Stimulated activated CD8-positive, alpha-beta memory T cell treated with anti-CD3 and anti-CD28 coated beads, Interleukin-4, amount 100 ng/mL, for 1 hour (primary cell): ENCODE measurements around the gene LCP1.

ENCODE experiments used
- DNase-seq, 2 donors: peaks; one replicate each; pipeline ENCODE4 v3.0.0-alpha.2; 2020; ENCODE audit warnings: low read depth in 2 of 2, low spot score in 1 of 2

Gene LCP1

DNA sequence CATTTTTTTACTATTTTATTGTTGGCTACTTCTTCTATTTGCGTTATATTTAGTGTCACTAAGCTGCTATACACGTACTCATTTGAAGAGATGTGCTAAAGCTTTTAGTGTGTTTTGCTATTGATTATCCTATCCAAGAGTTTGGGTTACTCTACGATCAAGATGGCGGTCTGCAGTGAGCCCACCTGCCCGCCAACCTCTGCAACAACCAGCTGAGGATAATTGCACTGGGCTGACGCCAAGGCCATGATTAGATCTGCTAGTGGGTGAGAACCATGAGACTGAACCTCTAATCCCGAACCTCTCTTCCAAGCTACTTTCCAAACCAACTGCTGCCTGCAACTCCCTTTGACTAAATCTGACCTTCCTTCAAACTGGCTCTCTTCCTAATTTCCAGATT, 78.9 kb downstream of the LCP1 start:
- DNase-seq = no peak

DNA sequence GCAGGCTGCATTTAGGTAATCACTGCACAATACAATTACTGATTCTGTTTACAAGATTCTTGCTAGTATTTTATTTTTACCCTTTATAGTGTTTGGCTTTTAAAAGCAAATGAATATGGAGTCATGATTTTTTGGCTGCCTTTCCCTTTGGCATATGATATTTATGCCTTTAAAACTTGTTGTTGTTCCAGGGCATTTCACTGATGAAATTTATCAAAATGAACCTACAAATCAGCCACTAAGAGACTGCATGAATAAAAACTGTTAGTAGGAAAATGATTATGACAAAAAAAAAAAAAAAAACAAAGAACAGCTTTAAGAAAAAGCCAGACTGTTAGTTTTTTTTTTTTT, 79.7 kb downstream of the LCP1 start:
- DNase-seq = no peak

DNA sequence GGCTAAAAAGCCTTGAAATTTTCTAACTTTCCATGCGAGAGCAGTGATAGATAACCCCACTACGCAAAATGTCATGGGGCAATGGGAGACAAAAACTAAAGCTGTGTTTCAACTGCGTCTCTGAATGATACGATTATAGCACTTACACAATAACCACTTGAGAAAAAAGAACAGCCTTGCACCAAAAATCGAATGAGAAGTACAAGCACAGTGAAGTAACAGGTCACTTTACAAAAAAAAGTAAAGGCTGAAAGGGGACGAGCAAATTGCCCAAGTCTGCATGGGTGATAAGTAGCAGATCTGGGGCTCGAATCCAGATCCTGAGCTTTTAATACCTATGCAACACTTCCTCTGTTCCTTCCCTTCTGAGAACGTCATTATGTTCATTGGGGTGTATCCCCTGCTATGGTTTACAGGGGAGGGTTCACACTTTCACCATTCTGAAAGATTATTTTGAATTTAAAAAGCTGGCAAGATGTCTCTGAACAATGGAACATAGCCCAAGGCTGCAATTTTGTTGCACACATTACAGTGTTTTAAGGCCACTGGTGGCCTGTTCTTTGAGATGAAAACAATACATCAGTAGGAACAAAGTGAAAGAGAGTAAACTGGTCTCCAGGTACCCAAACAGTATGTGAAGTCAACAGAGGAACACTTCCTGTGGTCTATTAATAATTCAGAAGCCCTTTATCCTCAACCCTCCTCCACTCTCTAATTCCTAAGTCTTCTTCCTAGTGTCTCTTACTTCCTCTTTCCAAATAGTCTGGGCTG, 80.3 kb downstream of the LCP1 start:
- DNase-seq = no peak

DNA sequence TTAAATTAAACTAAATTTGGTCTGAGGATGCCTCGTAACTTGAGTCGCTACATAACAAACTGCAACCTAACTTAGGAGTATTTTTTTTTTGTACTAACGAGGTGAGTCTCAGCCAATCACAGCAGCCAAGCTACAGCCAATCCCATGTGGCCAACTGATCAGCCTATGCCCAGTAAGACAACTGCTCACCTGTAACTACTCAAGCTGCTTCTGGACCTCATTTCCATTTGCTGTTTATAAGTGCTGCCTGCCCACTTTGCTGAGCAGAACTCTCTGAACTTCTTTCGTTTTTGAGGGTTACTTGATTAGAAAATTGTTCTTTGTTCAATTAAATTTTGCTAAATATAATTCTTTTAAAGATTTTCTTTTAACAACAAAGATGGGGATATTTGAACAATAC, 81.0 kb downstream of the LCP1 start:
- no peak for DNase-seq

DNA sequence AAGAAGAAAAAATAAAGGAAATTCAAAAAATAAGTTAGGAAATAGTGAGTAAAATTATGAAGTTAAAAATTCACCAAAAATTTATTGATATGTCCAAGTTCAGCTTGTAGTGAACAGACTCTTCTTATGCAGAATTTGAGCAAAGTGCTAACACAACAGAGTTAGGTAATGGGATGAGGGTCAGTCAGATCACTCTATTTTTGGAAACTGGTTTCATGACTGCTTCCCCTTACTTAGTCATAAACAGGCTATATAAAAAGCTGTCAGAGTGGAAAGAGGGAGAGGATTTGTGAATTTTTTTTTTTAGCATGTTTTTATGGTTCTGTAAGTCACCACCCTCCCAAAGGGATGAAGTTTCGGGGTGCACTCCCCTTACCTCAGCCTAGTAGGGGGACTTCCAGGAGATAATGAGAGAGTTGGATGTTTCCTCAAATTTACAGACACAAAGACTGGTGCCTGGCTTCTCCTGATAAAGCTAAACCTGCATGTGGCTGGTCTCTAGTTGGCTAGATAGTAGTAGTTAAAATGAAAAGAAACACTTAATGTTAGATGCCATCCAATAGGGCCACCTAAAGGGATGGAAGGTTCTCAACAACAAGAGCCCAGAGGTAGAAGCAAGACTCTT, 81.7 kb downstream of the LCP1 start:
- no peak for DNase-seq

DNA sequence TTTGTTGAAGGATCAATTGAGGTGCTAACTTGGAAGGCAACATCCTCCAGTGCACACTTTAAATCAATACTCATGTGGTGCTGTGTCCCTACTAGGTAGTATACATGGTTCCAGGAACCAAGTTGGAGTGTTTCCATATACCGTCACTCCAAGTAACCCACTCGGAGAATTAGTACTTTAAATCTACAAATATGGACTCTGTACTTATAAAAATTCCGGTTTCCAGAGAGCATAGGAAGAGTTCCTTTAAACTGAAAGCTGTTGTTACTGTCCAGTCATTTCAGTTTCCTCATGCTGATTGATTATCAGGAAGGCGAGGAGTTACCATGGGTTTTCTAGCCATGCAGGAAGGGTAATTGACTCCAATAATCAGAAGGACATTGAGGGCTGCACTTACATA, 84.3 kb downstream of the LCP1 start:
- no peak for DNase-seq

DNA sequence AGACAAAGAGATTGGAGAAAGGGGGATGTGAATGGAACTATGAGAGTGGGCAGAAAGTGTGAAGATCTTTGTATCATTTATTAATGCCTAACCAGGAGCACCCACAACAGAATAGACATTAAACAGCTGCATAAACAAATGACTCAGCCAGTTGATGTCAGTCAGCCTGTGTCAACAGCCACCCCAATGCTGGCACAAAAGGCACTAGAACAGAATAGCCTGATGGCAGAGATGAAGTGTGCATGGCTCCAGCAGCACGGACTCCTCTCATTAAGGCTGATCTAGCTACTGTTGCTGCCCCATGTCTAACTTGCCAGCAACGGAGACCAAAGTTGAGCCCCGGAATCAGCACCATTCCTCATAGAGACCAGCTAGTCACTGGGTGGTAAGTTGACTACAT, 85.0 kb downstream of the LCP1 start:
- DNase-seq = no peak

DNA sequence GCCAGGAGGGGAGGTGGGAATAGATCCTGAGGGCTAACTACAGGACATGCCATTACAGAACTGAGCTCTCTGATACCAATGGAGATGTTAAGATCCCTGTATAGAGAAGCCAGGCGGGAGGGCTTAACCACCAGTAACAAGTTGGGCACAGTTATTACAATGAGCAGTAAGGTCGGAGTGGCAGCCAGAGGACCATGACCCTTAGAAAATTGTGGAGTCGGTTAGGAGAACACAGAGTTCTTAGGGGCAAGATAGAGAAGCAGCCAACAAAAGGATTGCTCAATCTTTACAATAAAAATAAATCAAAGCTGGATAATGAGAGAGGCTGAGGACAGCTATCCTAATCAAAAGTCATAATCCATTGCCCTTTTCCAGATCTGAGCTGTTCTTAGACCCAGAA, 87.5 kb downstream of the LCP1 start:
- DNase-seq = no peak

DNA sequence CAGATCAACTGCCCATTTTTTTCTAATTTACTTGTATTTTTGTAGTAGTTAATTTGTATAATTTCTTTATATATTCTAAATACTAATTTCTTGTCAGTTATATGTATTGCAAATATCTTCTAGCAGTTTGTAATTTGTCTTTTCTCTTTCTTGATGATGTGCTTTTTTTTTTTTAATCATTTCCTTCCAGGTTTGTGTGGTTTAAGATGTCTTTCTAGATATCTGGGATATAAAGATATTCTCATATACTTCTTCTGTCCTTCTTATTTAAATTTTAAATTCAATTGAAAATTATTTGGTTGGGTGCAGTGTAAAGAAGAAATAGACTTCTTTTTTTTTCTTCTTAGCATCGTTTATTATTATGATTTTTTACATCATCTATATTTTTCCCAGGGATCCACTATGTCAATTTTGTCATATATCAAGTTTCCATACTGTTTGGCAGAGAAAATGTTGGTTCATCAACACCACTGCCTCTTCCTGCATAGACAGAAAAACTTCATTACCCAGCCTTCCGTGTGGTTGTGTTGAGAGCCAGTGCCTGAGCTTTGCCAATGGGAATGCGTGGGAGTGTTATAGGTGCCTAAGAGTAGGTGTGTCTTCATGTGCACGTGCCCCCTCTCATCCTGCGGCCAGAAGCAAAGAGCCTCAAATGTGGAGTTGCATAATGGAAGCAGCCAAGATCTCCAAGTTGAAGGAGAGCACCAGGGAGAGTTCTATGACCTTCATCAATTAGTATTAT, 93.0 kb downstream of the LCP1 start:
- DNase-seq = no peak

DNA sequence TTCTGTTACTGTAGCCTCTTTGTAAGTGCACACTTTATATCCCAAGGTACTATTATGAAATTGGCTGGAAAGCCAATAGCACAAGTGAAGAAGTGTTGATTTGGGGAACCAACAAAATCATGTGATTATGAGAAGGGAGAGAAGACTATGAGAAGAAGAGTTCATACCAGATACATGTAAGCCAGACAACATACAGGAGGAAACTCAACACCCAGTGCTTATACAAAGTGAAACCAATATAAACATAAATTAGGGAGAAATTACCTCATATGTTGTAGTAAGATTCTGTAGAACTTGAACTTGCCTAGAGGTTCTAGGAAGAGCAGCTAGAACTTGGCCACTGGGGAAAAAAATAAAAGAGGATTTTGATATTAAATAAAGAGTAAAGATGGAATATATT, 94.5 kb downstream of the LCP1 start:
- no peak for DNase-seq

DNA sequence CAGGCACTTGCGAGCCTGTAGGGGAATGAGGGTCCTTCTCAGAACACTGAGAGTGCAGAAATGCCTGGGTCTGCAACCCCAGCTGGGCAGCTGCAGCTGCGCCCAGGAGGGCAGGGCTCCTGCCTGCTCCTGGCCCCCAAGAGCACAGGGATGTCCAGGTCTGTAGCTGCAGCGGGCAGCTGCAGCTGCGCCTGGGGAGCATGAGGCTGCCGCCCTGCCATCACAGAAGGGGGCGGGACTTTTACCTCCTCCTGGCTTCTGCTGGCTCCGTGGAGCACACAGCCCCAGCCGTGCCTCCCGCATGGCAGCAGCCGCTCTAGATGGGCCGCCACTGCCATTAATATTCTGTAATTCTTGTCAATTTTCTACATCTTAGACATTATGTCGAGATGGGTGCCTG, 95.0 kb downstream of the LCP1 start:
- no peak for DNase-seq

DNA sequence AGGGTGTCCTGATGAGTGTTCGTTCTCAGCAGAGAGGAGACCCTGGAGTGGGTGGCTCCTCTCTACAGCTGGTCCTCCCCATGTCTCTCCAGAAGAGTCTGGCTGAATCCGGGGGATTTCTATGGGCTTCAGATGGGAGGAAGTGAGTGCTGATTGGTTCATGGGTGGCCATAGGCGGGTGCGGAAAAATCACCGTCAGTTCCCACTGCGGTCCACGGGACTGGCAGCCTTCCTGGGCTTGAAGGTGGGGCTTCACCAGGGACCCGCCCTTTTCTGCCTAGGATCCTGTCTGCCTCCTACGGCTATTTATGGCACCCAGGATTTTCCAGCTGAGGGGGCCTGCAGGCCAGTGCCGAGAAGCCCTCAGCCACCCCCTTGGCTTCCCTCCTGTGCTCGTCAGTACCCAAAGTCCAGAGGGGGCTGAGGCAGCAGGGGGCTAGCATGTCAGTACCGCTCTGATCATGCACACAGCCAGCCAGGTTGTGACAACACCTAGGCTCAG, 95.5 kb downstream of the LCP1 start:
- DNase-seq = no peak

DNA sequence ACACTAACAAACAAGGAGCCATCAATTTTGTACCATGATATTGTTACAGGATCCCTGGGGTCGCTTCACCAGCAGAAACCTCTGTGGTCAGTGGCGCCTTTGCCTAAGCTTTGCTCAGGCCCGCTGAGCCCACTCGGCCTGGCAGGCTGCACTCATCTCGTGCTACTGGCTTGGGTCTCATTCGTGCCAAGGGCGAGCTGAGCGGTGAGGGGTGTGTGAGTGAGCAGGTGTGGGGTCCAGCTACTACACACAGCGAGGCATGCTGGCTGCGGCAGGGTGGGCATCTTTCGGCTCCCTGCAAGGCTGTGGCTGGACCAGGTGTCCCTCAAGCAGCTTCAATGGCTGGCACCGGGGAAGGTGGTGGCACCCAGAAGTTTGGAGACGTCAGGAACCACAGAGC, 96.2 kb downstream of the LCP1 start:
- no peak for DNase-seq

DNA sequence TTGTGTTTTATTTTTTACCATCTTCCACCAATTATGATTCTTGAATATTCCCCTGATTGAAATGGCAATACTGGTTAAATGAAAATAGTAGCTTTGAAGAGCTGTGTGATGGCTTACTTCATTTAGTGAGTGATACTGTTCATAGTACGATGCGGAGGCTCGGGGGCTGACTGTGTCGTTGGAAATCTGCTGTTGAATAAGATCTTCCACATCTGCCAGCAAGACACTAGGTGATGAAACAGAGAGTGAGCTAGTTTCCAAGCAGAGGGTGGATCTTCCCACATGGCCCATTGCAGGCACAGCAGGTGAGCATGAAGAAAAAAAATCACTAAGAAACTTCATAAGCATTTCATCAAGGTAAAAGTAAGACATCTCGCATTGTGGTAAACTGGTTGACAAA, 99.7 kb downstream of the LCP1 start:
- no peak for DNase-seq

DNA sequence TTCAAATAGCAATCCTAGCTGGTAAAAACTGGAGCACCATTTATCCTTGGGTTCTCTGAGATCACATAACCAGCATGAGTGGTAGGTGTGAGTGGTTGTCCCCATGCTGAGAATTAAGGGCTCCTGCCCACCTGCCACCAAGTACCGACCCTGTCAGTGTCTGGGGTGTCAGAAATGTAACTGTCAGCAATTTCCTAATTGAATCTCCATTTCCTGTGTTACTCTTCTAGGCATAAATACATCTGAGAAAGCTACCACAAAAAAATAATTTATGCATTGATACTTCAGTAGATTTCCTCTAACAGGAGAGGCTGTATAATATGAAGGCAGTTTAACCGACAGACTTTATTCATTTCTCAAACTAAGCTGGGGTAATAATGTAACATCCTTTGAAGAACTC, 102.2 kb downstream of the LCP1 start:
- no peak for DNase-seq

DNA sequence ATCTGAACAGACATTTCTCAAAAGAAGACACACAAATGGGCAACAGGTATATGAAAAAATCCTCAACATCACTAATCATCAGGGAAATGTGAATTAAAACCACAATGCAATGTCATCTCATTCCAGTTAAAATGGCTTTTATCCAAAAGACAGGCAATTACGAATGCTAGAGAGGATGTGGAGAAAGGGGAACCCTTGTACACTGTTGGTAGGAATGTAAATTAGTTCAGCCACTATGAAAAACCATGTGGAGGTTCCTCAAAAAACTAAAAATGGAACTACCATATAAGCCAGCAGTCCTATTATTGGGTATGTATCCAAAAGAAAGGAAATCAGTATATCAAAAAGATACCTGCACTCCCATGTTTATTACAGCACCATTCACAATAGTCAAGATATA, 104.7 kb downstream of the LCP1 start:
- DNase-seq = no peak

DNA sequence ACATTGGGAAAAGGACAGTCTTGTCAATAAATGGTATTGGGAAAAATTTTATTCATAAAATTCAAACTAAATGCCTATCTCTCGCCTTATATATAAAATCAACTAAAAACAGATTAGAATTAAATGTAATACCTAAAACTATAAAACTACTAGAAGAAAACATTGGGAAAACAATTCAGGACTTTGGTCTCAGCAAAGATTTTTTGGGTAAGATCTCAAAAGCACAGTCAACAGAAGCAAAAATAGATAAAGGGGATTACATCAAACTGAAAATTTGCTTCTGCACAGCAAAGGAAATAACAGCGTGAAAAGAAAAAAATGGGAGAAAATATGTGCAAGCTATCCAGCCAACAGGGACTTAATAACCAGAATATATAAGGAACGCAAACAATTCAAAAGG, 105.2 kb downstream of the LCP1 start:
- DNase-seq = no peak
